NCI-H460 (cell line): ENCODE measurements around the gene SYNJ2. TPM values are rescaled to one million over a fixed set of nuclear protein-coding genes. Genes with fewer than 3 reads are reported as not detected.
"Not testable (repeated sequence)": the region's sequence is repeated elsewhere in the genome, so short reads cannot be mapped to it uniquely, and the experiment has no call there.

Experiments
- DNase-seq: peaks from one replicate; pipeline ENCODE4 v3.0.0-alpha.2; 2016; ENCODE audit warnings: low read depth; ENCODE audit errors: extremely low read depth
- total RNA-seq: library from RNA; depleted of rRNA; stranded (reverse); fragments of >200 nt; shearing (Covaris generic); gene quantifications from 2 replicates; pipeline ENCODE4 v1.2.3, GENCODE V29; 2014

Gene SYNJ2
- total RNA-seq, 1 experiment from 2014 or later: 3.4 TPM

GRCh38 chr6:157954150-157955117, 27.2 kb upstream of the SYNJ2 start:
- DNase-seq: no peak

- no peak for DNase-seq
Measured at GRCh38 chr6:157955675-157956074, 26.0 kb upstream of the SYNJ2 start.

- no peak for DNase-seq
Measured at GRCh38 chr6:157956171-157956730, 25.4 kb upstream of the SYNJ2 start.

GRCh38 chr6:157959451-157960227, 22.0 kb upstream of the SYNJ2 start:
- no peak for DNase-seq

GRCh38 chr6:157961153-157961831, 20.4 kb upstream of the SYNJ2 start:
- no peak for DNase-seq

GRCh38 chr6:157961832-157962575, 19.7 kb upstream of the SYNJ2 start:
- DNase-seq: no peak

GRCh38 chr6:157962601-157963302, 18.9 kb upstream of the SYNJ2 start:
- DNase-seq: no peak

GRCh38 chr6:157964100-157964499, 17.6 kb upstream of the SYNJ2 start:
- DNase-seq: no peak

GRCh38 chr6:157965387-157965786, 16.3 kb upstream of the SYNJ2 start:
- DNase-seq: no peak

- no peak for DNase-seq
Measured at GRCh38 chr6:157966589-157966977, 15.1 kb upstream of the SYNJ2 start.

GRCh38 chr6:157967020-157967419, 14.6 kb upstream of the SYNJ2 start:
- DNase-seq: no peak

GRCh38 chr6:157967486-157967885, 14.2 kb upstream of the SYNJ2 start:
- DNase-seq: no peak

- not testable (repeated sequence) for DNase-seq
Measured at GRCh38 chr6:157972177-157972576, 9.5 kb upstream of the SYNJ2 start.

- DNase-seq: no peak
Measured at GRCh38 chr6:157974341-157974894, 7.2 kb upstream of the SYNJ2 start.

GRCh38 chr6:157974967-157975366, 6.7 kb upstream of the SYNJ2 start:
- DNase-seq: no peak

GRCh38 chr6:157975456-157975855, 6.2 kb upstream of the SYNJ2 start:
- DNase-seq: no peak

GRCh38 chr6:157976345-157977175, 5.1 kb upstream of the SYNJ2 start:
- DNase-seq: no peak

- DNase-seq: no peak
Measured at GRCh38 chr6:157977176-157977804, 4.4 kb upstream of the SYNJ2 start.
